HG02970 (cell line): ENCODE data around the gene PRKD2.
"Not testable (repeated sequence)": the region's sequence is repeated elsewhere in the genome, so short reads cannot be mapped to it uniquely, and the experiment has no call there.

ENCODE experiments used
- ATAC-seq: cut with Tn5 transposase; IDR thresholded peaks from one replicate; pipeline ENCODE4 v1.9.1; 2021; ENCODE audit warnings: mild to moderate bottlenecking, moderate library complexity, moderate number of reproducible peaks; ENCODE audit not compliant: unreplicated experiment, low FRiP score

The PRKD2 gene

DNA sequence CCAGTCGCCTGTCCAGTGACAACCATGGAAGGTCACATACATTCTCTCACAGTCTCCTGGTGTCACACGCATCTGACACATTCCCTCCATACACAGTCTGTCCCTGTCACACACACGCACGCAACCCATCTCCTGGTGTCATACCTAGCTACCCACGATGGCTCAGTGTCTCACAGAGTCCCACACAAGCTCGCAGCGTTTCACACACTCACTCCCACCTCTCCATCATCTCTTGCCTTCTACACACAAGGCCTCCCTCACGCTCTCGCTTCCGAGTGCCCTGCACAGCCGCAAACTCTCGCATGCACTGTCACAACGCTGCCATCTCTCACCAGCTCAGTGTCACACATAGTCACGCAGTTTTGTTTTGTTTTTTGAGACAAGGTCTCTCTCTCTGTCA lies 79.7 kb downstream of the PRKD2 start:
- no peak for ATAC-seq

DNA sequence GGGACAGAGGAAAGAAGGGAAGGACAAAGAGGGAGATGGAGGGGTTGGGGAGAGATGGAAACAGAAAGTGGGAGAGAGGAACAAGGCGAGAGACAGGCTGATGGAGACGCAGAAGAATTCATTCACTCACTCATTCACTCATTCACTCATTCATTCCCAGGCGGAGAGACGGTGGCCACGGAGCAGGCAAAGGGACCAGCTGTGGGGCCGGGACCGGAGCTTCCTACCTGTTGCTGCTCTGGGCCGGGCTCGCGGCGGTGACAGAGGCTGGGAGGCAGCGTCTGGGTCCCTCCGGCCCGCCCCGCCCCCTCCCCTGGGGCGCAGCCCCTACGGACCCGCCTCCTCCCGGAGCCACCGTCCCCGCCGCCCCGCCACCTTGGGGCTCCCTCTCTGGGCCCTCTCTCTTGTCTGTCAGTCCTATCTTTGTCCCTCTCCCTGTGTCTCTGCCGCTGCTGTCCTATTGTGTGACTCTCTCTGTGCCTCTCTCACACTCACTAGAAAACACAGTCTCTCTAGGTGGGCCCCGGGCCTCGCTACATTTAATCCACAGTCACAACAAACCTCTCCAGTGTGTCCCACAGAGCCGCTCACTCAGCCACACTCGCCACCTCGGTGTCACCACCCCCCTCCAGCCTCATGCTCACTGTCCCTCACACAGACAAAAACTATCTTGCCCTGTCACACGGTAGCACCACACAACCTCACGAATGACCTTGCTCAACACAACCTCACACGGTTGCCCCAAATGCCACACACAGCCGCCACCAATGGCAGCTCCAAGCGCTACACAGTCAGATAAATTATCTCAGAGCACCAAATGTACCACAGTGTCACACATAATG lies 80.8 kb downstream of the PRKD2 start, which contains the start of gene GNG8:
Gene GNG8 (minus strand): TSS at position 283 of the 842 bp plus-strand sequence. CDS start 1,520 bp downstream, outside the sequence.
- ATAC-seq: no peak

DNA sequence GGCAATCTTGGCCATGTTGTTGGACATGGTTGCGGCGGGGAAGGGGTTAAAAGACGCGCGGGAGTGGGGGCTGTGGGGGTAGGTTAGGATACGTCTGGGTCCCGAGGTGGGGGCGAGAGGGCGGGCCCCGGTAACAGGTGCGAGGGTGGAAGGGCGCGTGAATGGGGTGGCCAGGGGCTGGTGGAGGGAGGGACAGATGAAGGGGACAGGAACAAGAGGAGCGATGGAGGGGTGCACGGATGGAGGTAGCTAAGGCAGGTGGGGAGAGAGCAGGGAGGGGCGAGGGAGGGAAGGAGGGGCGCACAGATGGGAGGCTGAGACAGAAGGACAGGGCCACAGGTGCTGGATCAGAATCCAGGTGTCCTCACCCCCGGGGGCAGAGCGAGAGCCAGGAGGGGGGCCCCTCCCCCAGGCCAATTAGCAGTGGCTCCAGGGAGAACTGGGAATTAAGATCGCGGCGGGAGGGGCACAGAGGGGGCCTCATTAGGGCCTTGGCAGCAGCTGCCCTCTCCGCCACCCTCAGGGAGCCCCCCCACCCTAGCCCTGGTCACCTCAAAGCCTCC lies 82.2 kb downstream of the PRKD2 start:
- ATAC-seq: no peak

DNA sequence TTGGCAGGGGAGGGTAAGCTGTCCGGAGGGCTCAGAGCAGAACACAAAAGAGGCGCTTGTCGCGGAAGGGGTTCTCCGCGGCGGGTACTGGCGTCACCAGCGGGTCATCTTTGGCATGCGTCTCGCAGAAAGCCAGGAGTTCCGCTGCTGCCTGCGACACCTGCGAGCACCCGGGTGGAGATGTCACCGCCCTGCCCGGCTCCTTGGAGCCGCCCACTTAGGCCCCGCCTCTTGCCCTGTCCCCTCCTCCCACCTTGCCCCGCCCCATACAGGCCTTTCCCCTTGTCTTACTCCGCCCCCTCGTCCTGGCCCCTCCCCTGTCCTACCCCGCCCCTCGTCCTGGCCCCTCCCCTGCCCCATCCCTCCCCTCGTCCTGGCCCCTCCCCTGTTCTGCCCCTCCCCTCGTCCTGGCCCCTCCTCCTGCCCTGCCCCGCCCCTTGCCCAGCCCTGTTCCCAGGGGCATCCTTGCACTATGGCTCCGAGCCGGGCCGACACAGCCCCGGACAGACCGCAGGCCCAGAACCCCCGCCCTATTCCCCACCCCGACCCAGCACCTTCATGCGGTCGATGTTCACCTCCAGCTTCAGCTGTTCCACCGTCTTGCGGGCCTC lies 82.8 kb downstream of the PRKD2 start:
- ATAC-seq: peak; percentile 51

DNA sequence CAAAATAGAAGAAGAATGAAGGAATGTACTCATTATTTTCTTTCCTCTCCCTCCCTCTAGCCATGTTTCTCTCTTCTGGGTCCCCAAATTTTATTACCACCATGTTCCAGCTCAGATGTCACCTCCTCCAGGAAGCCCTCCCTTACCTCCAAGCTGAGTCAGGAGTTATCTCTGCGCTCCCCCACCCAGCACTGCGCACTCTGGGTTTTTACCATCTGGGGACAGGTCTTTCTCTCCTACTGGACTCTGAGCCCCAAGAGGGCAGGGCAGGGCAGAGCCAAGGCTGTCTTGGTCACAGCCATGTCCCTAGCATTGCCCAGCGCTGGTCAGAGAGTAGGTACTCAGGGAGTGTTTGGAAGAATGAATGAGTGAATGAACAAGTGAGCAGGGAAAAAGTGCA lies 83.8 kb downstream of the PRKD2 start:
- no peak for ATAC-seq

DNA sequence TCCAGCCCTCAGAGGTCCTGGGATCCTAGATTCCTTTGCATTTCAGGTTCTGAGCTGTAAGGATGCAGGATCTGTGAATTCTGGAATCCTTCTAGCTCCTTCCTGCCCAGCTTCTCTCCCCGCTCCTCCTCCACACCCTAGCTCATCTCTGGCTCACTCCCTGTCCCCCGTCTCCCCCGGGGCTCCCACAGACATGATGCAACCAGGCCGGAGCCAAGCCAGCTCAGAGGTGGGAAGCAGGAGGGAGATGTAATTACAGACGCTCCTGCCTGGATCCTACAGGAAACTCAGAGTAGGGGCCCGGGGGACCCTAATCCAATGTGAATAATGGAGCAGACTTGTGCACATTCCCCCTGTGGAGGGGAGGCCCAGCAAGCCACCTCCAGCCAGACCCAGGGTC lies 85.4 kb downstream of the PRKD2 start:
- ATAC-seq: no peak

DNA sequence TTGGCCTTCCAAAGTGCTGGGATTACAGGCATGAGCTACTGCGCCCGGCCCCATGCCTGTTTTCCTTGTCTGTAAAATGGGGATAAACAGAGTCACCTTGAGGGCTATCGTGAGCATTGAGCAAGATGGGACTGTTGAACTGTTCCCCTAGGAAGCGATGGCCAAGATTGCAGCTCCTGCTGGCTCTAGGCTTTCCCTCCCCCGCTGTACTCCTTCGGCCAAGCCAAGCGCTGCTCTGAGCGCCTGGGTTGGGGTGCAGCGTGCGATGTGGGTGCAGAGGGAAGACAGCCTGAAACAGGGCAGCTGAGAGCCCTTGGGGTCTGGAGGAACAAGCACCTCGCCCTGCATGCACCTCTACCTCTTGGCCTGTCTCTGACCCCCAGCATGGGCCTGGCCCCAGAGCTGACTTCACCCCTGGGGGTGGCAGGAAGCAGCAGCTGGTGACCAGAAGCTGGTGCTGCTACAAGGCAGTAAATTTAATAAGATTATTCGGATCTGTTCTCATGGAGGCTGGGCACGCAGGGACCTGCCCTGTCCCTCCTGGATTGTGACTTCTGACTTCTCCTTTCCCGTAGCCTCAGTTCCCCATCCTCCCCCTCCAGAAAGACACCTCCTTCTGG lies 86.2 kb downstream of the PRKD2 start:
- ATAC-seq: no peak

DNA sequence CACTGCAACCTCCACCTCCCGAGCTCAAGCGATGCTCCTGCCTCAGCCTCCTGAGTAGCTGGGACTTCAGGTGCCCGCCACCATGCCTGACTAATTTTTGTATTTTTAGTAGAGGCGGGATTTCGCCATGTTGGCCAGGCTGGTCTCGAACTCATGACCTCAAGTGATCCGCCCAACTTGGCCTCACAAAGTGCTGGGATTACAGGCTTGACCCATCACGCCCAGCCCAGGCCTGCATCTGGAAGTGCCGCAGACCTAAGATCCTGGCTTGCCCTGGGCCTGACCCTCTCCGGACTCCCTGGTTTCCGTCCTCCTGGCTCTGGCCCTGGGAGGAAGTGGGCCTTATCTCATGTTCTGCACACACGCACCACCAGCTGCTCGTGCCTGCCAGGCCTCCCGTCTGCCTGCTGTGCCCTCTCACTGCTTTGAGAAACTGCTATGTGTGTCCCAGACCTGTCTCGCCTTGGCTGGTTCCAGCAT lies 87.3 kb downstream of the PRKD2 start:
- no peak for ATAC-seq

DNA sequence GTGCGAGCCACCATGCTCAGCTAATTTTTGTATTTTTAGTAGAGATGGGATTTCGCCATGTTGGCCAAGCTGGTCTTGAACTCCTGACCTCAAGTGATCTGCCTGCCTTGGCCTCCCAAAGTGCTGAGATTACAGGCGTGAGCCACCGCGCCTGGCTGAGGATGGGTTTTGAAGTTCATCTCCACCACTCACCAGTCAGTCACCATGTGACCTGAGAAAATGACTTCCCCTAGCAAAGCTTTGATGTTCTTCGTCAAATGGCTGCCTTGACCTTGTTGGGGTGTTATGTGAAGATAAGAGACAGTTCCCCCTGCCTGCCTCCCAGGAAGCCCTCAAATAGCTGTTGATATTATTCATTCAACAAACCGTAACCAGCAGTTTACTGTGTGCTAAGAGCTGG lies 87.9 kb downstream of the PRKD2 start:
- not testable (repeated sequence) for ATAC-seq

DNA sequence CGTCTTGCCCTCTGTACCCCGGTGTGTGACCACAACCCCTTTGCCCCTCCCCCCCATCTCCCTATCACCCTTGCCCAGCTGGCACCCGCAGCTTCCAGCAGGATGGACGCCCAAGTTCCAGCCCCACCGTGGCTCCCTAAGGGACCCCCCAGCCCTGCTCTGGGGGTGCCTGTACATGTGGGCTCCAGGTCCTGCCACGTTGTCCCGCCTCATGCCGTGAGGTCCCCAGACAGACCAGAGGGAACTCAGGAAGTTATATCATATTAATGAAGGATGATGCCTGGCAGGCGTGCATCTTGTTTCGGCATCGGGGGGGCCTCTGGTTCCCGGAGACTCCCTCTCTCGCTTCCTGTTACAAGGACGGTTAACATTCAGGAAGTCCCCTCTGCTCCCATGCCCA lies 90.5 kb downstream of the PRKD2 start:
- ATAC-seq: no peak

DNA sequence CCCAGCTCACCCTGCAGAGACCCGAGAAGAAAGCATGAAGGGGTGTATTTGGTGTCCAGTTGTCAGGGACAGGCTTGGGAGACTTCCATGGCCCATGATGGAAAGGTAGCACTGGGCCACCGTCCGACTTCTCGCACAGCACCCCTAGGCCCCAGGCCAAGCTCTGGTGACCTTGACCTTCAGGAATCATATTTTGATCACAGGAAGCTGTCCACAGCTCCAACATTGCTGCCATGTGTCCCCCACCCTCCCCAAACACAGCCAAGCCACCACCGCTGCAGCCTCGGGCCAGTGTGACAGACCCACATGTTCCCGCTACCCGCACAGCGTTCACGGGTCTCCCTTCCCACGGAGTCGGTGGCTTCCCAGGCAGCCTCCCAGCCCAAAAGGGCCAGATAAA lies 91.2 kb downstream of the PRKD2 start:
- ATAC-seq: no peak

DNA sequence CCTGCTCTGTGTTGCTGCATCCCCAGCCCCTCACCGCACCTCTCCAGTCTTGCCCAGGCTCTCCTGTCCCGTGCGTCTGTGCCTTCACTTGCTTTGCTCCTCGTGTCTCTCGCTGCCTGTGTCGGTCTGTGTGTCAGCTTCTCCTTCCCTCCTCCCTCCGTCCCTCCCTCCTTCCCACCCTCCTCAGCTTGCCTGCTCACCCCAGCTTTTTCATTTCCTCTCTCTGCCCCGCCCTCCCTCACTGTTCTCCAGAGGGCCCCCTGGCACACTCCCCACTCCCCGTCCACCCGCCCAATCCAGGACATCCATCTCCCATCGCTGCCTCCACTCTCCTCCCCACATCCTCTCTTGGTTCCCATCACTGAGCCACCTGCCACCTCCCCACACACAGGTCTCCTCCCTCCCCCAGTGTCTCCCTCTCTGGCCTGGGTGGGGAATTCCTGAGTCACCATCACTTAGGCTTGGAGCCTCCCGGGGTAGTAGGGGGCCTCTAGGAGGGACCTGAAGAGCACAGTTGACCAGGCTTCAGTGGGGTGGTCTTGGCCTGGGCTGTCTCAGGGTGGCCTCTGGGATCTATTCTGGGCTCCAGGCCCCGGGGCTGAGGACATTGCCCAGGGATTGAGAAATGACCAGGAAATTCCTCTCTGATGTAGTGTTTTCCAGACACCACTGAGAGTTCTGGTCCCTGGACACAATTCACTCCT lies 91.8 kb downstream of the PRKD2 start, which contains the start of gene PTGIR:
Gene PTGIR (minus strand): TSS at position 132 of the 704 bp plus-strand sequence. CDS start 864 bp downstream, outside the sequence.
- ATAC-seq: no peak
